ENCODE results near the gene POLA1.

The POLA1 gene

GRCh38 chrX:24899391-24899790 lies 205.7 kb downstream of the POLA1 start:
- Mint-ChIP-seq H3K36me3 (peaks cover 26% of the 10 kb centered on the region), H3K27me3 (no peaks in the 10 kb centered on the region), H3K27ac (no peak overlapping the region), H3K4me1 (no peaks in the 10 kb centered on the region), H3K4me3 (no peak overlapping the region), H3K9me3 (no peaks in the 10 kb centered on the region)
- CTCF ChIA-PET: interaction anchor here (0.6 kb wide), 1 partner anchor 395 kb away, joined by 3 read pairs; no protein-coding TSS in a partner anchor
- no peak for DNase-seq

- CTCF ChIA-PET: no interaction called here
- Mint-ChIP-seq H3K4me3 (no peak overlapping the region), H3K9me3 (no peaks in the 10 kb centered on the region), H3K36me3 (peaks cover 27% of the 10 kb centered on the region), H3K4me1 (no peaks in the 10 kb centered on the region), H3K27ac (no peak overlapping the region), H3K27me3 (no peaks in the 10 kb centered on the region)
- DNase-seq: no peak
Observed at GRCh38 chrX:24900234-24900633, 206.5 kb downstream of the POLA1 start.

GRCh38 chrX:24902806-24903205 lies 209.1 kb downstream of the POLA1 start:
- H3K4me1 Mint-ChIP-seq: no peaks in the 10 kb centered on the region
- H3K27ac Mint-ChIP-seq: no peak overlapping the region
- no peak for DNase-seq
- H3K9me3 Mint-ChIP-seq: no peaks in the 10 kb centered on the region
- peaks cover 19% of the 10 kb centered on the region for H3K36me3 Mint-ChIP-seq
- CTCF ChIA-PET: no interaction called here
- H3K27me3 Mint-ChIP-seq: no peaks in the 10 kb centered on the region
- H3K4me3 Mint-ChIP-seq: no peak overlapping the region

GRCh38 chrX:24918715-24919114 lies 225.0 kb downstream of the POLA1 start:
- Mint-ChIP-seq H3K4me3 (no peak overlapping the region), H3K4me1 (no peaks in the 10 kb centered on the region), H3K27ac (no peak overlapping the region), H3K36me3 (peaks cover 4% of the 10 kb centered on the region), H3K27me3 (no peaks in the 10 kb centered on the region), H3K9me3 (no peaks in the 10 kb centered on the region)
- DNase-seq: no peak
- CTCF ChIA-PET: no interaction called here

GRCh38 chrX:24920769-24921168 lies 227.1 kb downstream of the POLA1 start:
- no peaks in the 10 kb centered on the region for H3K4me1 Mint-ChIP-seq
- CTCF ChIA-PET: no interaction called here
- H3K36me3 Mint-ChIP-seq: peaks cover 5% of the 10 kb centered on the region
- H3K27ac Mint-ChIP-seq: no peak overlapping the region
- H3K4me3 Mint-ChIP-seq: no peak overlapping the region
- no peak for DNase-seq
- no peaks in the 10 kb centered on the region for H3K27me3 Mint-ChIP-seq
- no peaks in the 10 kb centered on the region for H3K9me3 Mint-ChIP-seq

- DNase-seq: no peak
- H3K36me3 Mint-ChIP-seq: peaks cover 1% of the 10 kb centered on the region
- no peak overlapping the region for H3K4me3 Mint-ChIP-seq
- CTCF ChIA-PET: no interaction called here
- H3K27me3 Mint-ChIP-seq: no peaks in the 10 kb centered on the region
- H3K27ac Mint-ChIP-seq: no peak overlapping the region
- no peaks in the 10 kb centered on the region for H3K9me3 Mint-ChIP-seq
- H3K4me1 Mint-ChIP-seq: no peaks in the 10 kb centered on the region
Observed at GRCh38 chrX:24925430-24925829, 231.7 kb downstream of the POLA1 start.

- no peak for DNase-seq
- Mint-ChIP-seq H3K4me3 (no peak overlapping the region), H3K36me3 (peaks cover 1% of the 10 kb centered on the region), H3K27ac (no peak overlapping the region), H3K9me3 (no peaks in the 10 kb centered on the region), H3K4me1 (no peaks in the 10 kb centered on the region), H3K27me3 (no peaks in the 10 kb centered on the region)
- CTCF ChIA-PET: no interaction called here
Observed at GRCh38 chrX:24927372-24927771, 233.7 kb downstream of the POLA1 start.

- Mint-ChIP-seq H3K27ac (no peak overlapping the region), H3K4me1 (no peaks in the 10 kb centered on the region), H3K27me3 (no peaks in the 10 kb centered on the region), H3K36me3 (peaks cover 1% of the 10 kb centered on the region), H3K4me3 (no peak overlapping the region), H3K9me3 (no peaks in the 10 kb centered on the region)
- CTCF ChIA-PET: no interaction called here
- DNase-seq: no peak
Observed at GRCh38 chrX:24928114-24928513, 234.4 kb downstream of the POLA1 start.

GRCh38 chrX:24934279-24934678 lies 240.6 kb downstream of the POLA1 start:
- no peaks in the 10 kb centered on the region for H3K9me3 Mint-ChIP-seq

GRCh38 chrX:24945009-24945408 lies 251.3 kb downstream of the POLA1 start:
- CTCF ChIA-PET: no interaction called here
- no peak for DNase-seq
- Mint-ChIP-seq H3K27ac (no peak overlapping the region), H3K9me3 (no peaks in the 10 kb centered on the region), H3K27me3 (no peaks in the 10 kb centered on the region), H3K4me3 (no peak overlapping the region), H3K36me3 (peaks cover 1% of the 10 kb centered on the region), H3K4me1 (peaks cover 4% of the 10 kb centered on the region)

More at GRCh38 chrX:24934279-24934678, 240.6 kb downstream of the POLA1 start:
- H3K36me3 Mint-ChIP-seq: no peaks in the 10 kb centered on the region
- no peak for DNase-seq
- CTCF ChIA-PET: no interaction called here
- H3K27ac Mint-ChIP-seq: no peak overlapping the region
- H3K27me3 Mint-ChIP-seq: no peaks in the 10 kb centered on the region
- no peak overlapping the region for H3K4me3 Mint-ChIP-seq
- H3K4me1 Mint-ChIP-seq: no peaks in the 10 kb centered on the region

- Mint-ChIP-seq H3K36me3 (peaks cover 1% of the 10 kb centered on the region), H3K27ac (no peak overlapping the region), H3K9me3 (no peaks in the 10 kb centered on the region), H3K4me3 (no peak overlapping the region), H3K27me3 (no peaks in the 10 kb centered on the region), H3K4me1 (peaks cover 4% of the 10 kb centered on the region)
- DNase-seq: no peak
- CTCF ChIA-PET: no interaction called here
Observed at GRCh38 chrX:24946369-24946768, 252.7 kb downstream of the POLA1 start.

- H3K4me3 Mint-ChIP-seq: no peak overlapping the region
- CTCF ChIA-PET: no interaction called here
- H3K36me3 Mint-ChIP-seq: peaks cover 1% of the 10 kb centered on the region
- no peak overlapping the region for H3K27ac Mint-ChIP-seq
- no peaks in the 10 kb centered on the region for H3K4me1 Mint-ChIP-seq
- H3K27me3 Mint-ChIP-seq: no peaks in the 10 kb centered on the region
- DNase-seq: no peak
- H3K9me3 Mint-ChIP-seq: no peaks in the 10 kb centered on the region
Observed at GRCh38 chrX:24954732-24955131, 261.0 kb downstream of the POLA1 start.

GRCh38 chrX:24955372-24955930 lies 261.7 kb downstream of the POLA1 start:
- Mint-ChIP-seq H3K27ac (no peak overlapping the region), H3K4me1 (no peaks in the 10 kb centered on the region), H3K9me3 (no peaks in the 10 kb centered on the region), H3K36me3 (peaks cover 1% of the 10 kb centered on the region), H3K27me3 (no peaks in the 10 kb centered on the region), H3K4me3 (no peak overlapping the region)
- CTCF ChIA-PET: no interaction called here
- no peak for DNase-seq

GRCh38 chrX:24956828-24957227 lies 263.1 kb downstream of the POLA1 start:
- CTCF ChIA-PET: no interaction called here
- Mint-ChIP-seq H3K36me3 (peaks cover 1% of the 10 kb centered on the region), H3K4me3 (no peak overlapping the region), H3K27me3 (no peaks in the 10 kb centered on the region), H3K27ac (no peak overlapping the region), H3K4me1 (no peaks in the 10 kb centered on the region), H3K9me3 (no peaks in the 10 kb centered on the region)
- DNase-seq: no peak

GRCh38 chrX:24961809-24962208 lies 268.1 kb downstream of the POLA1 start:
- Mint-ChIP-seq H3K4me3 (no peak overlapping the region), H3K4me1 (no peaks in the 10 kb centered on the region), H3K36me3 (peaks cover 4% of the 10 kb centered on the region)

GRCh38 chrX:24963823-24964222 lies 270.1 kb downstream of the POLA1 start:
- Mint-ChIP-seq H3K9me3 (no peaks in the 10 kb centered on the region), H3K27me3 (no peaks in the 10 kb centered on the region), H3K4me3 (no peak overlapping the region), H3K36me3 (peaks cover 5% of the 10 kb centered on the region), H3K4me1 (no peaks in the 10 kb centered on the region), H3K27ac (no peak overlapping the region)
- DNase-seq: no peak
- CTCF ChIA-PET: no interaction called here

More at GRCh38 chrX:24961809-24962208, 268.1 kb downstream of the POLA1 start:
- no peak overlapping the region for H3K27ac Mint-ChIP-seq
- CTCF ChIA-PET: no interaction called here
- no peak for DNase-seq
- no peaks in the 10 kb centered on the region for H3K9me3 Mint-ChIP-seq
- H3K27me3 Mint-ChIP-seq: no peaks in the 10 kb centered on the region

Data from activated naive CD4-positive, alpha-beta T cell treated with anti-CD3 and anti-CD28 coated beads, Interleukin-2, amount 10 ng/mL, durations not matched to agents 7 days and 5 days (primary cell).